K562 (cell line): Measurements from ENCODE around the gene CCDC85B. TPM values are rescaled to one million over a fixed set of nuclear protein-coding genes. Genes with fewer than 3 reads are reported as not detected.

Experiments used
- NFRKB ChIP-seq: fragments of 450-650 bp; IDR thresholded peaks from 2 replicates; pipeline ENCODE4 v1.6.1; 2016; ENCODE audit warnings: low read depth
- polyA plus RNA-seq, 8 experiments: library from polyadenylated mRNA; depleted of rRNA in 4 of 8; stranded (reverse) in 5 of 8; unstranded in 3 of 8; fragments of >200 nt; fragmentation: Nextera tagmentation in 2 of 8; fragmentation: Illumina TruSeq in 1 of 8; extraction: Ambion mirVana in 2 of 8; extraction: Trizol in 1 of 8; gene quantifications; 2 replicates each; pipeline versions ENCODE4 v1.2.1 to v1.2.3, GENCODE V29; 2011 to 2014; ENCODE audit warnings: inconsistent platforms in 1 of 8, missing spikeins in 1 of 8
- total RNA-seq, 7 experiments: library from RNA; depleted of rRNA in 6 of 7; stranded (reverse); fragments of >200 nt in 6 of 7; fragmentation: Illumina TruSeq in 2 of 7; extraction: Trizol in 2 of 7; gene quantifications; 2 replicates each; pipeline versions ENCODE4 v1.2.1 to v1.2.3, GENCODE V29; 2011 to 2021; ENCODE audit warnings: low replicate concordance in 1 of 7
- TF ChIP-seq, protein P1 (sequence below): fragments of 200-600 bp; sonication (generic); IDR thresholded peaks from one replicate; pipeline ENCODE4 v1.6.1; 2012; ENCODE audit warnings: mild to moderate bottlenecking, low read depth, low read length, inconsistent platforms
- TF ChIP-seq, protein P2 (sequence below): fragments of 450-650 bp; IDR thresholded peaks from 2 replicates; pipeline ENCODE4 v1.6.1; 2016; ENCODE audit warnings: mild to moderate bottlenecking, moderate library complexity

The CCDC85B gene
- total and polyA plus RNA-seq, 9 of the 15 experiments (the other 6 are each of a cell fraction or from before 2014, with no cell fraction given): 0.14 to 138 (median 6.2) TPM

DNA sequence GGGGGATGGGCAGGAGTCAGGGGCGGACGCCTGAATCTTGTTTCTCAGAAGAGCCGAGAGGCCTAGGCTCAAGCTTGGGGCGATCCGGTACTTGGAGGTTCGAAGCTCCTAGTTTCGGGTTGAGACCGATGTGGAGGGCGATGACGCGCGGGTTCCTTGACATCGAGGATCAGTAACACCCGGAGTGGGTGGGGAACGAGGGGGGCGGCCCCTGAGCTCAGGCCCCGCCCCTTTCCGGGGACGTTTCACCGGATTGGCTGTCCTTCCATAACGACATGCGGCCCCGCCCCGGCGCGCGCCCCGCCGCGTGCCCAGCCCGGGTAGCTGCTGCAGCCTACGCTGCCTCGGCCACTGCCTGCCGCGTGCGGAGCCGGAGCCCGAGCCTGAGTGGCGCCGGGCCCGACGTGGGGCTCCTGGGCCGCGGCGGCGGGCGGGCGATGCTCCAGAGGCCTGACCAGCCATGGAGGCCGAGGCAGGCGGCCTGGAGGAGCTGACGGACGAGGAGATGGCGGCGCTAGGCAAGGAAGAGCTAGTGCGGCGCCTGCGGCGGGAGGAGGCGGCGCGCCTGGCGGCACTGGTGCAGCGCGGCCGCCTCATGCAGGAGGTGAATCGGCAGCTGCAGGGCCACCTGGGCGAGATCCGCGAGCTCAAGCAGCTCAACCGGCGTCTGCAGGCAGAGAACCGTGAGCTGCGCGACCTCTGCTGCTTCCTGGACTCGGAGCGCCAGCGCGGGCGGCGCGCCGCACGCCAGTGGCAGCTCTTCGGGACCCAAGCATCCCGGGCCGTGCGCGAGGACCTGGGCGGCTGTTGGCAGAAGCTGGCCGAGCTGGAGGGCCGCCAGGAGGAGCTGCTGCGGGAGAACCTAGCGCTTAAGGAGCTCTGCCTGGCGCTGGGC, at the start of gene CCDC85B (continued):
- TF ChIP-seq, protein P1, sequence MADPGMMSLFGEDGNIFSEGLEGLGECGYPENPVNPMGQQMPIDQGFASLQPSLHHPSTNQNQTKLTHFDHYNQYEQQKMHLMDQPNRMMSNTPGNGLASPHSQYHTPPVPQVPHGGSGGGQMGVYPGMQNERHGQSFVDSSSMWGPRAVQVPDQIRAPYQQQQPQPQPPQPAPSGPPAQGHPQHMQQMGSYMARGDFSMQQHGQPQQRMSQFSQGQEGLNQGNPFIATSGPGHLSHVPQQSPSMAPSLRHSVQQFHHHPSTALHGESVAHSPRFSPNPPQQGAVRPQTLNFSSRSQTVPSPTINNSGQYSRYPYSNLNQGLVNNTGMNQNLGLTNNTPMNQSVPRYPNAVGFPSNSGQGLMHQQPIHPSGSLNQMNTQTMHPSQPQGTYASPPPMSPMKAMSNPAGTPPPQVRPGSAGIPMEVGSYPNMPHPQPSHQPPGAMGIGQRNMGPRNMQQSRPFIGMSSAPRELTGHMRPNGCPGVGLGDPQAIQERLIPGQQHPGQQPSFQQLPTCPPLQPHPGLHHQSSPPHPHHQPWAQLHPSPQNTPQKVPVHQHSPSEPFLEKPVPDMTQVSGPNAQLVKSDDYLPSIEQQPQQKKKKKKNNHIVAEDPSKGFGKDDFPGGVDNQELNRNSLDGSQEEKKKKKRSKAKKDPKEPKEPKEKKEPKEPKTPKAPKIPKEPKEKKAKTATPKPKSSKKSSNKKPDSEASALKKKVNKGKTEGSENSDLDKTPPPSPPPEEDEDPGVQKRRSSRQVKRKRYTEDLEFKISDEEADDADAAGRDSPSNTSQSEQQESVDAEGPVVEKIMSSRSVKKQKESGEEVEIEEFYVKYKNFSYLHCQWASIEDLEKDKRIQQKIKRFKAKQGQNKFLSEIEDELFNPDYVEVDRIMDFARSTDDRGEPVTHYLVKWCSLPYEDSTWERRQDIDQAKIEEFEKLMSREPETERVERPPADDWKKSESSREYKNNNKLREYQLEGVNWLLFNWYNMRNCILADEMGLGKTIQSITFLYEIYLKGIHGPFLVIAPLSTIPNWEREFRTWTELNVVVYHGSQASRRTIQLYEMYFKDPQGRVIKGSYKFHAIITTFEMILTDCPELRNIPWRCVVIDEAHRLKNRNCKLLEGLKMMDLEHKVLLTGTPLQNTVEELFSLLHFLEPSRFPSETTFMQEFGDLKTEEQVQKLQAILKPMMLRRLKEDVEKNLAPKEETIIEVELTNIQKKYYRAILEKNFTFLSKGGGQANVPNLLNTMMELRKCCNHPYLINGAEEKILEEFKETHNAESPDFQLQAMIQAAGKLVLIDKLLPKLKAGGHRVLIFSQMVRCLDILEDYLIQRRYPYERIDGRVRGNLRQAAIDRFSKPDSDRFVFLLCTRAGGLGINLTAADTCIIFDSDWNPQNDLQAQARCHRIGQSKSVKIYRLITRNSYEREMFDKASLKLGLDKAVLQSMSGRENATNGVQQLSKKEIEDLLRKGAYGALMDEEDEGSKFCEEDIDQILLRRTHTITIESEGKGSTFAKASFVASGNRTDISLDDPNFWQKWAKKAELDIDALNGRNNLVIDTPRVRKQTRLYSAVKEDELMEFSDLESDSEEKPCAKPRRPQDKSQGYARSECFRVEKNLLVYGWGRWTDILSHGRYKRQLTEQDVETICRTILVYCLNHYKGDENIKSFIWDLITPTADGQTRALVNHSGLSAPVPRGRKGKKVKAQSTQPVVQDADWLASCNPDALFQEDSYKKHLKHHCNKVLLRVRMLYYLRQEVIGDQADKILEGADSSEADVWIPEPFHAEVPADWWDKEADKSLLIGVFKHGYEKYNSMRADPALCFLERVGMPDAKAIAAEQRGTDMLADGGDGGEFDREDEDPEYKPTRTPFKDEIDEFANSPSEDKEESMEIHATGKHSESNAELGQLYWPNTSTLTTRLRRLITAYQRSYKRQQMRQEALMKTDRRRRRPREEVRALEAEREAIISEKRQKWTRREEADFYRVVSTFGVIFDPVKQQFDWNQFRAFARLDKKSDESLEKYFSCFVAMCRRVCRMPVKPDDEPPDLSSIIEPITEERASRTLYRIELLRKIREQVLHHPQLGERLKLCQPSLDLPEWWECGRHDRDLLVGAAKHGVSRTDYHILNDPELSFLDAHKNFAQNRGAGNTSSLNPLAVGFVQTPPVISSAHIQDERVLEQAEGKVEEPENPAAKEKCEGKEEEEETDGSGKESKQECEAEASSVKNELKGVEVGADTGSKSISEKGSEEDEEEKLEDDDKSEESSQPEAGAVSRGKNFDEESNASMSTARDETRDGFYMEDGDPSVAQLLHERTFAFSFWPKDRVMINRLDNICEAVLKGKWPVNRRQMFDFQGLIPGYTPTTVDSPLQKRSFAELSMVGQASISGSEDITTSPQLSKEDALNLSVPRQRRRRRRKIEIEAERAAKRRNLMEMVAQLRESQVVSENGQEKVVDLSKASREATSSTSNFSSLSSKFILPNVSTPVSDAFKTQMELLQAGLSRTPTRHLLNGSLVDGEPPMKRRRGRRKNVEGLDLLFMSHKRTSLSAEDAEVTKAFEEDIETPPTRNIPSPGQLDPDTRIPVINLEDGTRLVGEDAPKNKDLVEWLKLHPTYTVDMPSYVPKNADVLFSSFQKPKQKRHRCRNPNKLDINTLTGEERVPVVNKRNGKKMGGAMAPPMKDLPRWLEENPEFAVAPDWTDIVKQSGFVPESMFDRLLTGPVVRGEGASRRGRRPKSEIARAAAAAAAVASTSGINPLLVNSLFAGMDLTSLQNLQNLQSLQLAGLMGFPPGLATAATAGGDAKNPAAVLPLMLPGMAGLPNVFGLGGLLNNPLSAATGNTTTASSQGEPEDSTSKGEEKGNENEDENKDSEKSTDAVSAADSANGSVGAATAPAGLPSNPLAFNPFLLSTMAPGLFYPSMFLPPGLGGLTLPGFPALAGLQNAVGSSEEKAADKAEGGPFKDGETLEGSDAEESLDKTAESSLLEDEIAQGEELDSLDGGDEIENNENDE: peak; percentile 14
- no peak for TF ChIP-seq NFRKB
- TF ChIP-seq, protein P2, sequence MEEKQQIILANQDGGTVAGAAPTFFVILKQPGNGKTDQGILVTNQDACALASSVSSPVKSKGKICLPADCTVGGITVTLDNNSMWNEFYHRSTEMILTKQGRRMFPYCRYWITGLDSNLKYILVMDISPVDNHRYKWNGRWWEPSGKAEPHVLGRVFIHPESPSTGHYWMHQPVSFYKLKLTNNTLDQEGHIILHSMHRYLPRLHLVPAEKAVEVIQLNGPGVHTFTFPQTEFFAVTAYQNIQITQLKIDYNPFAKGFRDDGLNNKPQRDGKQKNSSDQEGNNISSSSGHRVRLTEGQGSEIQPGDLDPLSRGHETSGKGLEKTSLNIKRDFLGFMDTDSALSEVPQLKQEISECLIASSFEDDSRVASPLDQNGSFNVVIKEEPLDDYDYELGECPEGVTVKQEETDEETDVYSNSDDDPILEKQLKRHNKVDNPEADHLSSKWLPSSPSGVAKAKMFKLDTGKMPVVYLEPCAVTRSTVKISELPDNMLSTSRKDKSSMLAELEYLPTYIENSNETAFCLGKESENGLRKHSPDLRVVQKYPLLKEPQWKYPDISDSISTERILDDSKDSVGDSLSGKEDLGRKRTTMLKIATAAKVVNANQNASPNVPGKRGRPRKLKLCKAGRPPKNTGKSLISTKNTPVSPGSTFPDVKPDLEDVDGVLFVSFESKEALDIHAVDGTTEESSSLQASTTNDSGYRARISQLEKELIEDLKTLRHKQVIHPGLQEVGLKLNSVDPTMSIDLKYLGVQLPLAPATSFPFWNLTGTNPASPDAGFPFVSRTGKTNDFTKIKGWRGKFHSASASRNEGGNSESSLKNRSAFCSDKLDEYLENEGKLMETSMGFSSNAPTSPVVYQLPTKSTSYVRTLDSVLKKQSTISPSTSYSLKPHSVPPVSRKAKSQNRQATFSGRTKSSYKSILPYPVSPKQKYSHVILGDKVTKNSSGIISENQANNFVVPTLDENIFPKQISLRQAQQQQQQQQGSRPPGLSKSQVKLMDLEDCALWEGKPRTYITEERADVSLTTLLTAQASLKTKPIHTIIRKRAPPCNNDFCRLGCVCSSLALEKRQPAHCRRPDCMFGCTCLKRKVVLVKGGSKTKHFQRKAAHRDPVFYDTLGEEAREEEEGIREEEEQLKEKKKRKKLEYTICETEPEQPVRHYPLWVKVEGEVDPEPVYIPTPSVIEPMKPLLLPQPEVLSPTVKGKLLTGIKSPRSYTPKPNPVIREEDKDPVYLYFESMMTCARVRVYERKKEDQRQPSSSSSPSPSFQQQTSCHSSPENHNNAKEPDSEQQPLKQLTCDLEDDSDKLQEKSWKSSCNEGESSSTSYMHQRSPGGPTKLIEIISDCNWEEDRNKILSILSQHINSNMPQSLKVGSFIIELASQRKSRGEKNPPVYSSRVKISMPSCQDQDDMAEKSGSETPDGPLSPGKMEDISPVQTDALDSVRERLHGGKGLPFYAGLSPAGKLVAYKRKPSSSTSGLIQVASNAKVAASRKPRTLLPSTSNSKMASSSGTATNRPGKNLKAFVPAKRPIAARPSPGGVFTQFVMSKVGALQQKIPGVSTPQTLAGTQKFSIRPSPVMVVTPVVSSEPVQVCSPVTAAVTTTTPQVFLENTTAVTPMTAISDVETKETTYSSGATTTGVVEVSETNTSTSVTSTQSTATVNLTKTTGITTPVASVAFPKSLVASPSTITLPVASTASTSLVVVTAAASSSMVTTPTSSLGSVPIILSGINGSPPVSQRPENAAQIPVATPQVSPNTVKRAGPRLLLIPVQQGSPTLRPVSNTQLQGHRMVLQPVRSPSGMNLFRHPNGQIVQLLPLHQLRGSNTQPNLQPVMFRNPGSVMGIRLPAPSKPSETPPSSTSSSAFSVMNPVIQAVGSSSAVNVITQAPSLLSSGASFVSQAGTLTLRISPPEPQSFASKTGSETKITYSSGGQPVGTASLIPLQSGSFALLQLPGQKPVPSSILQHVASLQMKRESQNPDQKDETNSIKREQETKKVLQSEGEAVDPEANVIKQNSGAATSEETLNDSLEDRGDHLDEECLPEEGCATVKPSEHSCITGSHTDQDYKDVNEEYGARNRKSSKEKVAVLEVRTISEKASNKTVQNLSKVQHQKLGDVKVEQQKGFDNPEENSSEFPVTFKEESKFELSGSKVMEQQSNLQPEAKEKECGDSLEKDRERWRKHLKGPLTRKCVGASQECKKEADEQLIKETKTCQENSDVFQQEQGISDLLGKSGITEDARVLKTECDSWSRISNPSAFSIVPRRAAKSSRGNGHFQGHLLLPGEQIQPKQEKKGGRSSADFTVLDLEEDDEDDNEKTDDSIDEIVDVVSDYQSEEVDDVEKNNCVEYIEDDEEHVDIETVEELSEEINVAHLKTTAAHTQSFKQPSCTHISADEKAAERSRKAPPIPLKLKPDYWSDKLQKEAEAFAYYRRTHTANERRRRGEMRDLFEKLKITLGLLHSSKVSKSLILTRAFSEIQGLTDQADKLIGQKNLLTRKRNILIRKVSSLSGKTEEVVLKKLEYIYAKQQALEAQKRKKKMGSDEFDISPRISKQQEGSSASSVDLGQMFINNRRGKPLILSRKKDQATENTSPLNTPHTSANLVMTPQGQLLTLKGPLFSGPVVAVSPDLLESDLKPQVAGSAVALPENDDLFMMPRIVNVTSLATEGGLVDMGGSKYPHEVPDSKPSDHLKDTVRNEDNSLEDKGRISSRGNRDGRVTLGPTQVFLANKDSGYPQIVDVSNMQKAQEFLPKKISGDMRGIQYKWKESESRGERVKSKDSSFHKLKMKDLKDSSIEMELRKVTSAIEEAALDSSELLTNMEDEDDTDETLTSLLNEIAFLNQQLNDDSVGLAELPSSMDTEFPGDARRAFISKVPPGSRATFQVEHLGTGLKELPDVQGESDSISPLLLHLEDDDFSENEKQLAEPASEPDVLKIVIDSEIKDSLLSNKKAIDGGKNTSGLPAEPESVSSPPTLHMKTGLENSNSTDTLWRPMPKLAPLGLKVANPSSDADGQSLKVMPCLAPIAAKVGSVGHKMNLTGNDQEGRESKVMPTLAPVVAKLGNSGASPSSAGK: peak; percentile 68
